CD4-positive, alpha-beta T cell (primary cell): ENCODE measurements around the gene CSNK1G1. TPM values are rescaled to one million over a fixed set of nuclear protein-coding genes. Genes with fewer than 3 reads are reported as not detected.
"Not testable (repeated sequence)": the region's sequence is repeated elsewhere in the genome, so short reads cannot be mapped to it uniquely, and the experiment has no call there.

Experiments
- ATAC-seq: fragments of 200-7000 bp; cut with Tn5 transposase; one replicate; pipeline ENCODE4 v1.10.0; 2022; ENCODE audit warnings: mild to moderate bottlenecking; ENCODE audit not compliant: poor library complexity
- CTCF ChIA-PET: fragments of 350-600 bp; sonication (Branson Sonifier 250); formaldehyde crosslinking; loops from one replicate; lab custom pipeline; 2021; ENCODE audit warnings: antibody characterized with exemption, inconsistent platforms; lab: Charles Lee
- POLR2A ChIA-PET: fragments of 350-600 bp; sonication (Branson Sonifier 250); formaldehyde crosslinking; loops from one replicate; lab custom pipeline; 2021; ENCODE audit warnings: antibody characterized with exemption, inconsistent platforms; lab: Charles Lee
- DNase-seq, 14 experiments: peaks; one replicate each; pipeline ENCODE4 v3.0.0-alpha.2; 2013 to 2020; ENCODE audit warnings: mixed read lengths in 2 of 14
- H3K27ac ChIP-seq, 2 donors: one replicate each; pipeline versions ENCODE4 v1.5.1 to v1.7.0; 2013; ENCODE audit warnings: low read length in 2 of 2, low read depth in 1 of 2, mild to moderate bottlenecking in 1 of 2
- H3K27me3 ChIP-seq, 2 experiments: 1 replicate in 1 of 2; 2 replicates in 1 of 2; pipeline versions ENCODE4 v1.6.1 to v1.7.0; 2013; ENCODE audit warnings: low read length in 2 of 2, control low read depth in 1 of 2, mild to moderate bottlenecking in 1 of 2, moderate library complexity in 1 of 2; ENCODE audit not compliant: insufficient read depth in 2 of 2, control insufficient read depth in 1 of 2
- H3K36me3 ChIP-seq: one replicate; pipeline ENCODE4 v1.6.1; 2013; ENCODE audit warnings: low read length, control low read depth; ENCODE audit not compliant: insufficient read depth
- H3K4me1 ChIP-seq: one replicate; pipeline ENCODE4 v1.6.1; 2013; ENCODE audit warnings: low read length, control low read depth; ENCODE audit not compliant: insufficient read depth
- H3K4me3 ChIP-seq: one replicate; pipeline ENCODE4 v1.5.1; 2013; ENCODE audit warnings: mild to moderate bottlenecking, low read length, moderate library complexity
- H3K9me3 ChIP-seq, 2 experiments: 1 replicate in 1 of 2; 2 replicates in 1 of 2; pipeline versions ENCODE4 v1.6.1 to v1.7.0; 2013; ENCODE audit warnings: low read length in 2 of 2, mild to moderate bottlenecking in 2 of 2, control low read depth in 1 of 2, moderate library complexity in 1 of 2; ENCODE audit not compliant: control insufficient read depth in 1 of 2, insufficient read depth in 1 of 2
- H3K27ac Mint-ChIP-seq: one replicate; pipeline ENCODE4 v1.8.0; 2020; ENCODE audit warnings: mixed read lengths
- H3K27me3 Mint-ChIP-seq: one replicate; pipeline ENCODE4 v1.8.0; 2021; ENCODE audit warnings: mixed read lengths
- H3K36me3 Mint-ChIP-seq: one replicate; pipeline ENCODE4 v1.8.0; 2021; ENCODE audit warnings: low read depth, mixed read lengths
- H3K4me1 Mint-ChIP-seq: one replicate; pipeline ENCODE4 v1.8.0; 2021; ENCODE audit warnings: low read depth, mixed read lengths
- H3K4me3 Mint-ChIP-seq: one replicate; pipeline ENCODE4 v1.8.0; 2020; ENCODE audit warnings: mild to moderate bottlenecking, mixed read lengths
- H3K9me3 Mint-ChIP-seq: one replicate; pipeline ENCODE4 v1.8.0; 2020; ENCODE audit warnings: mixed read lengths
- intact Hi-C, 2 experiments: fragments of 100-400 bp; cut with DNase I in 1 of 2; cut with micrococcal nuclease in 1 of 2; formaldehyde crosslinking; loops; one replicate each; pipeline versions ENCODE4 v1.15.1 to v1.9.0; 2023 to 2025; cut with DNase I, micrococcal nuclease
- total RNA-seq, 174 experiments: library from RNA in 2 of 174; stranded (reverse) in 2 of 174; gene quantifications; one replicate each; pipeline ENCODE4 v1.2.3 and lab custom pipeline; 2021 to 2026
- TF ChIP-seq, protein P1 (sequence below): fragments of 200-600 bp; IDR thresholded peaks from one replicate; pipeline ENCODE4 v1.8.0; 2022; ENCODE audit warnings: antibody characterized with exemption, mild to moderate bottlenecking

Gene CSNK1G1
- total RNA-seq, 2 experiments from 2014 or later: 12.2 to 13.7 TPM

DNA sequence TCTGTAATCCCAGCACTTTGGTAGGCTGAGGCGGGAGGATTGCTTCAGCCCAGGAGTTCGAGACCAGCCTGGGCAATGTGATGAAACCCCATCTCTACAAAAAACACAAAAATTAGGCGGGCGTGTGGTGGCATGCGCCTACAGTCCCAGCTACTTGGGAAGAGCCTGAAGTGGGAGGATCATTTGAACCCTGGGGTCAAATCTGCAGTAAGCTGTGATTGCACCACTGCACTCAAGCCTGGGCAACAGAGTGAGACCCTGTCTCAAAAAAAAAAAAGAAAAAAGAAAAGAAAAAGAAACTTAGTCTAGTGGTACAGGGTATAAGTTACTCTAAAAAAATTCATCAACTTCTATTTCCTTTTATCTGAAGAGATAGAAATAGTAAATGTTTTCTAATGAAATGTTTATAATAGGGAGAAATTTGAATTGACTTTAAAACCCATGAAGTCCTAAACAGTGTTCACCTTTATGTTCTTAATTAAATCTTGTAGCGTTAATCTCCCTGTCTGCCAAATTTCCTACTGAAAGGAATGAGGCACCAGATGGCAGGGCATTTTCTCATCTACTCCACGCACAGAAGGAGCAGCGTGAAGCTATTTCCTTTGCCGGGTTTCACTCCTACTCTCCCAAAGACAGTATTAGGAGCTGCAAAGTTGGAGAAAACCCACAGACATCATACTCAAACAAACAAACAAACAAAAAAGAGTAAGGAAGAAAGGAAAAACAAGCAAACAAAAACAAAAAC is 23.4 kb upstream of the CSNK1G1 start:
- H3K4me3 Mint-ChIP-seq: peak overlapping the region; percentile 92
- H3K9me3 Mint-ChIP-seq: no peaks in the 10 kb centered on the region
- no peak for ATAC-seq
- no peaks in the 10 kb centered on the region for H3K27me3 Mint-ChIP-seq
- no peak overlapping the region for H3K27ac ChIP-seq
- TF ChIP-seq, protein P1, sequence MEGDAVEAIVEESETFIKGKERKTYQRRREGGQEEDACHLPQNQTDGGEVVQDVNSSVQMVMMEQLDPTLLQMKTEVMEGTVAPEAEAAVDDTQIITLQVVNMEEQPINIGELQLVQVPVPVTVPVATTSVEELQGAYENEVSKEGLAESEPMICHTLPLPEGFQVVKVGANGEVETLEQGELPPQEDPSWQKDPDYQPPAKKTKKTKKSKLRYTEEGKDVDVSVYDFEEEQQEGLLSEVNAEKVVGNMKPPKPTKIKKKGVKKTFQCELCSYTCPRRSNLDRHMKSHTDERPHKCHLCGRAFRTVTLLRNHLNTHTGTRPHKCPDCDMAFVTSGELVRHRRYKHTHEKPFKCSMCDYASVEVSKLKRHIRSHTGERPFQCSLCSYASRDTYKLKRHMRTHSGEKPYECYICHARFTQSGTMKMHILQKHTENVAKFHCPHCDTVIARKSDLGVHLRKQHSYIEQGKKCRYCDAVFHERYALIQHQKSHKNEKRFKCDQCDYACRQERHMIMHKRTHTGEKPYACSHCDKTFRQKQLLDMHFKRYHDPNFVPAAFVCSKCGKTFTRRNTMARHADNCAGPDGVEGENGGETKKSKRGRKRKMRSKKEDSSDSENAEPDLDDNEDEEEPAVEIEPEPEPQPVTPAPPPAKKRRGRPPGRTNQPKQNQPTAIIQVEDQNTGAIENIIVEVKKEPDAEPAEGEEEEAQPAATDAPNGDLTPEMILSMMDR: no peak
- H3K36me3 Mint-ChIP-seq: peaks cover 5% of the 10 kb centered on the region
- ChIA-PET POLR2A (no interaction called here), CTCF (interaction anchor here (1.3 kb wide), 2 partner anchors 23 to 216 kb away, joined by 3 to 4 read pairs; partner anchors contain the start of gene CSNK1G1)
- no peak overlapping the region for H3K4me3 ChIP-seq
- intact Hi-C loops: no loop called here
- peaks cover 13% of the 10 kb centered on the region for H3K4me1 Mint-ChIP-seq
- no peak overlapping the region for H3K27ac Mint-ChIP-seq
- no peaks in the 10 kb centered on the region for H3K36me3 ChIP-seq
- H3K4me1 ChIP-seq: peaks cover 12% of the 10 kb centered on the region
- no peak for DNase-seq
- no peaks in the 10 kb centered on the region for H3K27me3 ChIP-seq
- no peaks in the 10 kb centered on the region for H3K9me3 ChIP-seq

DNA sequence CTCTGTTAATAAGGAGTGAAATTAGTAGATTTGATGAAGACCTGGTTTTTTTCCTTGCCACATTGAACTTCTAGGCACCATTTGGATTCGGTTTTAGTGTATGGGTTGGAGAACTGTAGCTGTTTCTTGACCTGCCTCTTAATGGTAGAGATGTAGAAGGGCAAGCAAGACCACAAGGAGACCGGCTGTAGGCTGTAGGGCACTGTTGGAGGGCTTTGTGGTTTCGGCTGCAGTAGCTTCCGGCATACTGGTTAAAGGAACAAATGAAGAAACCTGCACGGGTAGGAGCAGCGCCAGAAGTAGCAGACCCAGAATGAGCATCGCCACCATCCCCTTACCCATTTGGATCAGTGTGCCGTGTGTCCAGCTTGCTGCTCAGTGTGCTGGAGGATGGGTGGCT is 17.4 kb upstream of the CSNK1G1 start:
- Histone ChIP-seq H3K27me3 (no peaks in the 10 kb centered on the region), H3K4me3 (no peak overlapping the region), H3K36me3 (no peaks in the 10 kb centered on the region), H3K4me1 (no peaks in the 10 kb centered on the region), H3K27ac (no peak overlapping the region), H3K9me3 (no peaks in the 10 kb centered on the region)
- no peaks in the 10 kb centered on the region for H3K4me1 Mint-ChIP-seq
- no peaks in the 10 kb centered on the region for H3K36me3 Mint-ChIP-seq
- no peak overlapping the region for H3K27ac Mint-ChIP-seq
- no peaks in the 10 kb centered on the region for H3K27me3 Mint-ChIP-seq
- H3K9me3 Mint-ChIP-seq: no peaks in the 10 kb centered on the region
- ATAC-seq (no peak), DNase-seq (no peak)
- TF ChIP-seq, protein P1: no peak
- POLR2A ChIA-PET: interaction anchor here (1.0 kb wide), 1 partner anchor 14 kb away, joined by 4 read pairs; the partner anchor contains the start of gene TRIP4
- CTCF ChIA-PET: interaction anchor here (0.7 kb wide), 1 partner anchor 151 kb away, joined by 3 read pairs; no protein-coding TSS in a partner anchor
- intact Hi-C loops: no loop called here
- H3K4me3 Mint-ChIP-seq: peak overlapping the region; percentile 54

DNA sequence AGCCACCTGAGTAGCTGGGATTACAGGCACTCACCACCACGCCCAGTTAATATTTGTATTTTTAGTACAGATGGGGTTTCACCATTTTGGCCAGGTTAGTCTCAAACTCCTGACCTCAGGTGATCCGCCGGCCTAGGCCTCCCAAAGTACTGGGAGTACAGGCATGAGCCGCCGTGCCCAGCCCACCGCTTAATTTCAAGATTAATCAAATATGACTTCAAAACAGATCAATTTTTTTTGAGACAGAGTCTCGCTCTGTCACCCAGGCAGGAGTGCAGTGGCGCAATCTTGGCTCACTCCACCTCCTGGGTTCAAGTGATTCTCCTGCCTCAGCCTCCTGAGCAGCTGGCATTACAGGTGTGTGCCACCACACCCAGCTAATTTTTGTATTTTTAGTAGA is 15.4 kb upstream of the CSNK1G1 start:
- H3K4me1 ChIP-seq, H3K9me3 Mint-ChIP-seq, H3K27ac ChIP-seq, H3K27ac Mint-ChIP-seq, intact Hi-C loops, ATAC-seq, H3K4me3 Mint-ChIP-seq, H3K27me3 Mint-ChIP-seq, H3K4me3 ChIP-seq, H3K4me1 Mint-ChIP-seq, DNase-seq, H3K9me3 ChIP-seq, H3K36me3 ChIP-seq, H3K36me3 Mint-ChIP-seq, H3K27me3 ChIP-seq, CTCF ChIA-PET: not testable (repeated sequence)
- POLR2A ChIA-PET: interaction anchor here (0.6 kb wide), 1 partner anchor 16 kb away, joined by 3 read pairs; no protein-coding TSS in a partner anchor
